Chondrocyte (in vitro differentiated cells): ENCODE data around the gene ARHGAP26. TPM values are rescaled to one million over a fixed set of nuclear protein-coding genes. Genes with fewer than 3 reads are reported as not detected.

Experiments
- DNase-seq: peaks from one replicate; pipeline ENCODE4 v3.0.0; 2021; ENCODE audit warnings: mixed read lengths, low spot score
- H3K27ac Mint-ChIP-seq: one replicate; pipeline ENCODE4 v1.8.0; 2021; ENCODE audit warnings: mild to moderate bottlenecking, moderate library complexity, mixed read lengths; ENCODE audit not compliant: unreplicated experiment
- H3K27me3 Mint-ChIP-seq: 2 replicates; pipeline ENCODE4 v1.8.0; 2021; ENCODE audit warnings: low read depth, mixed read lengths
- H3K36me3 Mint-ChIP-seq: 2 replicates; pipeline ENCODE4 v1.8.0; 2021; ENCODE audit warnings: low read depth, mixed read lengths
- H3K4me1 Mint-ChIP-seq: 2 replicates; pipeline ENCODE4 v1.8.0; 2021; ENCODE audit warnings: low read depth, mild to moderate bottlenecking, mixed read lengths
- H3K4me3 Mint-ChIP-seq: one replicate; pipeline ENCODE4 v1.8.0; 2021; ENCODE audit warnings: mild to moderate bottlenecking, moderate library complexity, mixed read lengths; ENCODE audit not compliant: unreplicated experiment
- H3K9me3 Mint-ChIP-seq: 2 replicates; pipeline ENCODE4 v1.8.0; 2021; ENCODE audit warnings: low read depth, mixed read lengths
- total RNA-seq: library from RNA; stranded (reverse); gene quantifications from 3 replicates; pipeline ENCODE4 v1.2.1, GENCODE V29; 2021
- TF ChIP-seq, protein P1 (sequence below): fragments of 200-600 bp; sonication (generic); IDR thresholded peaks from 2 replicates; pipeline ENCODE4 v1.5.0; 2021; ENCODE audit warnings: antibody characterized with exemption, mild to moderate bottlenecking, moderate library complexity

Gene ARHGAP26
- total RNA-seq, 1 donor from 2014 or later: 16.4 TPM

DNA sequence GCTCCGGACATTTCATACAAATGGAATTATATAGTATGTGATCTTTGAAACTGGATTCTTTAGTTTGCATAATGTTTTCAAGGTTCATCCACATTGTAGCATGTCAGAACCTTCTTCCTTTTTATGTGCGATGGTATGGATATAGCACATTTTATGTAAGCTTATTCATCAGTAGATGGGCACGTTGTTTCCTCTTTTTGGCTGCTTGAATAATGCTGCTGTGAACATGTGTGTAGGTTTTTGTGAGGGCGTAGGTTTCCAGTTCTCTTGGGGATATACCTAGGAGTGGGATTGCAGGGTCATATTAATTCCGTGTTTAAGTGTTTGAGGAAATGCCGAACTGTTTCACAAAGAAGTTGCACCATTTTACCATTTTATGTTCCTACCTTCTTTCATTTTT, 445.5 kb downstream of the ARHGAP26 start:
- DNase-seq: no peak
- TF ChIP-seq, protein P1, sequence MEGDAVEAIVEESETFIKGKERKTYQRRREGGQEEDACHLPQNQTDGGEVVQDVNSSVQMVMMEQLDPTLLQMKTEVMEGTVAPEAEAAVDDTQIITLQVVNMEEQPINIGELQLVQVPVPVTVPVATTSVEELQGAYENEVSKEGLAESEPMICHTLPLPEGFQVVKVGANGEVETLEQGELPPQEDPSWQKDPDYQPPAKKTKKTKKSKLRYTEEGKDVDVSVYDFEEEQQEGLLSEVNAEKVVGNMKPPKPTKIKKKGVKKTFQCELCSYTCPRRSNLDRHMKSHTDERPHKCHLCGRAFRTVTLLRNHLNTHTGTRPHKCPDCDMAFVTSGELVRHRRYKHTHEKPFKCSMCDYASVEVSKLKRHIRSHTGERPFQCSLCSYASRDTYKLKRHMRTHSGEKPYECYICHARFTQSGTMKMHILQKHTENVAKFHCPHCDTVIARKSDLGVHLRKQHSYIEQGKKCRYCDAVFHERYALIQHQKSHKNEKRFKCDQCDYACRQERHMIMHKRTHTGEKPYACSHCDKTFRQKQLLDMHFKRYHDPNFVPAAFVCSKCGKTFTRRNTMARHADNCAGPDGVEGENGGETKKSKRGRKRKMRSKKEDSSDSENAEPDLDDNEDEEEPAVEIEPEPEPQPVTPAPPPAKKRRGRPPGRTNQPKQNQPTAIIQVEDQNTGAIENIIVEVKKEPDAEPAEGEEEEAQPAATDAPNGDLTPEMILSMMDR: no peak
- no peak overlapping the region for H3K27ac Mint-ChIP-seq
- peaks cover 16% of the 10 kb centered on the region for H3K4me1 Mint-ChIP-seq
- no peak overlapping the region for H3K4me3 Mint-ChIP-seq
- H3K27me3 Mint-ChIP-seq: no peaks in the 10 kb centered on the region
- H3K36me3 Mint-ChIP-seq: peaks cover 10% of the 10 kb centered on the region
- no peaks in the 10 kb centered on the region for H3K9me3 Mint-ChIP-seq

DNA sequence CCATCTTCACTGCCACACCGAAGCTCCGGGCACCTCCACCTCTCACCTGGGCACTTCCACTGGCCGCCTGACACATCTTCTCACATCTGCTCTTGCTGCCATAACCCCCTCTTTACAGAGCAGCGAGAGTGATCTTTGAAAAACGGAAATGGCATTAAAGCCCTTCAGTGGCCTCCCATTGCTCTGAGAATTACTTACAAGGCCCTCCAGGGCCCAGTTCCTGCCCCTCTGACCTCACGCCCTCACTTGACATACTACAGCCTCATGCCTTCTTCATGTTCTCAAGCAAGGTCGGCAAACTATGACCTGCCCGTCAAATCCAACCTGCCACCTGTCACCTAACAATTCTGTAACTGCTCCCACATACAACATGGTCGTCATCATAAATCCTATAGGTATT, 446.0 kb downstream of the ARHGAP26 start:
- Mint-ChIP-seq H3K27me3 (no peaks in the 10 kb centered on the region), H3K9me3 (no peaks in the 10 kb centered on the region), H3K4me1 (peaks cover 16% of the 10 kb centered on the region), H3K36me3 (peaks cover 10% of the 10 kb centered on the region), H3K27ac (no peak overlapping the region), H3K4me3 (no peak overlapping the region)
- DNase-seq: no peak
- TF ChIP-seq, protein P1: no peak

DNA sequence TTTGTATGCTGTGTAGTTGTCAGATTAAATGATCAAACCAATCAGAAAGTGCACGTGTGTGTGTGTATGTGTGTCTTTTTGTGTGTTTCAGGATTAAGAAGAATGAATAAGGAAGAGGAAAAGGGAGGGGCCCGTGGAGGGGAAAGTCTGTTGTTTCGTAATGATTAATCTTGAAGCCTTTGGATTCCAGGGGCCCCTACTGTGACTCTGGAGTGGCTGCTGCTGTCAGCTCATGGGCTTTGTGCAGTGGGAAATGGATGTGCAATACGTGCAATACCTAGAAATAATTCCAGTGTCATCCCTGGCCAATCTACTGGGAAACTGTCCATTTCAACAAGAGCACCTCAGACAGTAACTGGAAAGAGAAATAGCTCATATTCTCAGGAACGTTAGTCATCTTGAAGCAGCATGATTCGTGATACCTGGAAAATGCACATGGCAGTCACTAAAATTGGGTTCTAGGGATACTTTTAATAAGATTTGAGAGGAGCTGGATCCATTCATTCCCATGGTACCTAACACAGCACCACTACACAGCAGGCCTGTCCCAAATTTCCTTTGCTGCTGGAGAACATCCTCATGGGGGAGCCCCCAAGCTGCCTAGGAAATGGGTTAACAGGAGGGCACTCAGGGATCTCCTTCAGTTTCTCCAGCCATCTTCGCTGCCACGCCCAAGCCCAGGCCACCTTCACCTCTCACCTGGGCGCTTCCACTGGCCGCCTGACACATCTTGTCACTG, 447.1 kb downstream of the ARHGAP26 start:
- Mint-ChIP-seq H3K4me1 (peaks cover 16% of the 10 kb centered on the region), H3K9me3 (no peaks in the 10 kb centered on the region), H3K27me3 (no peaks in the 10 kb centered on the region), H3K36me3 (peaks cover 10% of the 10 kb centered on the region), H3K4me3 (no peak overlapping the region), H3K27ac (no peak overlapping the region)
- no peak for DNase-seq
- TF ChIP-seq, protein P1: no peak

DNA sequence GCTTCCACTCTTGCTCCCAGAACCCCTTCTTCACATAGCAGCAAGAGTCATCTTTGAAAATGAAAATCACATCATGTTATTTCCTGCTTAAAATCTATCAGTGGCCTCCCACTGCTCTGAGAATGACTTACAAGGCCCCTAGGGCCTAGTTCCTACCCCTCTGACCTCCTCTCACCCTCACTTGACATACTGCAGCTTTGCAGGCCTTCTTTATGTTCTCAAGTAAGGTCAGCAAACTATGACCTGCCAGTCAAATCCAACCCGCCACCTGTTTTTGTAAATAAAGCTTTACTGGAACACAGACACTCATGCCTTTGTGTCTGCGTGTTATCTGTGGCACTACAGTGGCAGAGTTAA, 447.6 kb downstream of the ARHGAP26 start:
- DNase-seq: no peak
- Mint-ChIP-seq H3K9me3 (no peaks in the 10 kb centered on the region), H3K4me3 (no peak overlapping the region), H3K27me3 (no peaks in the 10 kb centered on the region), H3K4me1 (peaks cover 16% of the 10 kb centered on the region), H3K27ac (no peak overlapping the region), H3K36me3 (peaks cover 12% of the 10 kb centered on the region)
- TF ChIP-seq, protein P1: no peak

DNA sequence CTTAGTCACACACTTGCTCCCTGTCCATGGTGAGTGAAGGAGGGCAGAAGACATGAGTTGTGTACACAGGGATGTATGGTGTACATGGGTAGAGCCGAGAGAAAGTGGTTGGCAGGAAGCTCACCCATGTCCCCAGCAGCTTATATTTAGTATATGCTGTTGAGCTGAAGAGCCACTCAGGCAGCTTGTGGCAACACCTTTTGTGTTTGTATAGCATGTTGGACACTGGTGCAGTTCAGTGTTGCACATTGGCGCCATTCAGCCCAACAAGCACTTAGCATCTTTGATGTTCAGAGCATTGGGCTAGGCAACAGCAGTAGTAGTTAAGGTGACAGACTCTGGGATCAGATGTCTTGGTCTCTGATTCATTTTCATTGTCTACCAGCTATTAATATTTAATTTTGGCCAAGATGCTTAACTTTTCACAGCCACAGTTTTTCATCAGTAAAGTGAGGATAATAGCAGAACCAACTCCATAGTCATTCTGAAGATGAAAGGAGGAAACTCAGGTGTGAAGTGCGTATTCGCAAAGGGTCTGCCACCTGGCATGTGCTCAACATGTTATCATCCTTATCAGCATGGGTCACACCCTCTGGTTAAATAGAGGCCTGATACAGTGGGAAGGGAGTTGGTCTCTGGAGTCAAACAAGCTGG, 448.5 kb downstream of the ARHGAP26 start:
- no peaks in the 10 kb centered on the region for H3K27me3 Mint-ChIP-seq

More for the DNA sequence above, 448.5 kb downstream of the ARHGAP26 start:
- peaks cover 12% of the 10 kb centered on the region for H3K36me3 Mint-ChIP-seq
- TF ChIP-seq, protein P1: no peak
- H3K27ac Mint-ChIP-seq: no peak overlapping the region
- no peaks in the 10 kb centered on the region for H3K9me3 Mint-ChIP-seq
- H3K4me1 Mint-ChIP-seq: peaks cover 13% of the 10 kb centered on the region
- DNase-seq: no peak
- no peak overlapping the region for H3K4me3 Mint-ChIP-seq
